Common myeloid progenitor, CD34-positive (primary cell): ENCODE measurements around the gene TMCO4.

Experiments used
- CTCF ChIA-PET: fragments of 350-600 bp; sonication (Branson Sonifier 250); formaldehyde crosslinking; loops from one replicate; lab custom pipeline; 2021; ENCODE audit warnings: antibody characterized with exemption; lab: Charles Lee
- POLR2A ChIA-PET: fragments of 350-600 bp; sonication (Branson Sonifier 250); formaldehyde crosslinking; loops from one replicate; lab custom pipeline; 2021; ENCODE audit warnings: antibody characterized with exemption; lab: Charles Lee
- DNase-seq, 3 donors: peaks; one replicate each; pipeline versions ENCODE4 v3.0.0 to v3.0.0-alpha.2; 2013
- H3K27ac ChIP-seq, 2 experiments: 1 replicate in 1 of 2; 2 replicates in 1 of 2; pipeline ENCODE4 v1.7.0; 2013; ENCODE audit warnings: inconsistent platforms in 2 of 2, low read length in 2 of 2, mild to moderate bottlenecking in 2 of 2, low read depth in 1 of 2, moderate library complexity in 1 of 2; ENCODE audit not compliant: severe bottlenecking in 2 of 2, insufficient read depth in 1 of 2, poor library complexity in 1 of 2
- H3K27me3 ChIP-seq, 5 experiments: replicated peaks in 2 of 5; 1 replicate in 3 of 5; 2 replicates in 2 of 5; pipeline versions ENCODE4 v1.6.1 to v1.7.0; 2013; ENCODE audit warnings: low read length in 4 of 5, mild to moderate bottlenecking in 2 of 5, moderate library complexity in 2 of 5, inconsistent platforms in 1 of 5; ENCODE audit not compliant: insufficient read depth in 5 of 5, control insufficient read depth in 4 of 5
- H3K36me3 ChIP-seq, 4 experiments: 1 replicate in 2 of 4; 2 replicates in 2 of 4; pipeline versions ENCODE4 v1.6.1 to v1.7.0; 2013; ENCODE audit warnings: low read length in 3 of 4, control low read depth in 1 of 4, mild to moderate bottlenecking in 1 of 4; ENCODE audit not compliant: control insufficient read depth in 4 of 4, insufficient read depth in 4 of 4
- H3K4me1 ChIP-seq, 4 experiments: 1 replicate in 3 of 4; 2 replicates in 1 of 4; pipeline versions ENCODE4 v1.6.1 to v1.7.1; 2013; ENCODE audit warnings: low read length in 3 of 4, mild to moderate bottlenecking in 3 of 4, control low read depth in 1 of 4, inconsistent platforms in 1 of 4, moderate library complexity in 1 of 4; ENCODE audit not compliant: control insufficient read depth in 4 of 4, insufficient read depth in 4 of 4; ENCODE audit errors: control extremely low read depth in 1 of 4
- H3K4me3 ChIP-seq, 7 experiments: 1 replicate in 4 of 7; 2 replicates in 3 of 7; pipeline versions ENCODE4 v1.5.1 to v1.7.0; 2013; ENCODE audit warnings: mild to moderate bottlenecking in 7 of 7, low read length in 6 of 7, moderate library complexity in 6 of 7, inconsistent platforms in 2 of 7, low read depth in 2 of 7, control low read depth in 1 of 7; ENCODE audit not compliant: insufficient read depth in 4 of 7, control insufficient read depth in 1 of 7; ENCODE audit errors: extremely low read depth in 1 of 7
- H3K9me3 ChIP-seq, 5 experiments: 1 replicate in 4 of 5; 2 replicates in 1 of 5; pipeline versions ENCODE4 v1.6.1 to v1.7.1; 2013; ENCODE audit warnings: low read length in 4 of 5, mild to moderate bottlenecking in 2 of 5, inconsistent platforms in 1 of 5, low read depth in 1 of 5, moderate library complexity in 1 of 5; ENCODE audit not compliant: control insufficient read depth in 4 of 5, insufficient read depth in 2 of 5; ENCODE audit errors: control extremely low read depth in 1 of 5
- WGBS: methylation state at CpG from one replicate; pipeline ENCODE4 v1.1.5; 2013; ENCODE audit not compliant: insufficient coverage; 5-methylcytosine and 5-hydroxymethylcytosine counted together

The TMCO4 gene

DNA sequence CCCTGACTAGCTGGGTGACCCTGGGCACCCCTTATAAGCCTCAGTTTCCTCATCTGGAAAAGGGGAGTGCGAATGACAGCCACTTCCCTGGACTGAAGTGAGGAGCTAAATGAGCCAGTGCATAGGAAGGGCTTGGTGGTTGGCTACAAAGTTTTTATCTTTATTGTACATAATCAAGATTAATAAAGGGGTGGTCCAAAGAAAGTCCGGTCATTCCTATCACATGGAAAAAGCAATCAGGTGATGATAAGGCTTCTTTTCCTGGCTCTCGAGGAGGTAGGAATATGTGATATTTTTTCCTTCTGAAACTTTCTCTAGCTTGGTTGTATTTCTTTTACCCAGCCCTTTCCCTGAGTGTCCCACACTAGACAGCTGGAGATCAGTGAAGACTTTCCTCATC, 56.5 kb downstream of the TMCO4 start:
- WGBS: no CpG with 5 or more reads among the region's 3 CpGs
- no peak for DNase-seq
- CTCF ChIA-PET: interaction anchor here (1.2 kb wide), 1 partner anchor 11 kb away, joined by 3 read pairs; no protein-coding TSS in a partner anchor

GRCh38 chr1:19739628-19740027, 60.1 kb downstream of the TMCO4 start:
- peaks cover 0 to 57% (median 10%) of the 10 kb centered on the region in 4 experiments for H3K36me3 ChIP-seq
- peaks cover 0 to 7% (median 3%) of the 10 kb centered on the region in 5 experiments for H3K9me3 ChIP-seq
- no peaks in the 10 kb centered on the region for H3K4me1 ChIP-seq
- H3K27me3 ChIP-seq: no peaks in the 10 kb centered on the region
- no CpG with 5 or more reads among the region's 5 CpGs for WGBS
- ChIA-PET CTCF (interaction anchor here (1.2 kb wide), 1 partner anchor 16 kb away, joined by 3 read pairs; no protein-coding TSS in a partner anchor), POLR2A (no interaction called here)
- H3K4me3 ChIP-seq: no peak overlapping the region
- H3K27ac ChIP-seq: no peak overlapping the region
- no peak for DNase-seq

More for the DNA sequence above, 56.5 kb downstream of the TMCO4 start:
- H3K4me1 ChIP-seq: no peaks in the 10 kb centered on the region
- no peak overlapping the region for H3K4me3 ChIP-seq
- H3K27ac ChIP-seq: no peak overlapping the region
- POLR2A ChIA-PET: no interaction called here
- no peaks in the 10 kb centered on the region for H3K27me3 ChIP-seq
- peaks cover 0 to 60% (median 17%) of the 10 kb centered on the region in 4 experiments for H3K36me3 ChIP-seq
- H3K9me3 ChIP-seq: peaks cover 0 to 7% (median 3%) of the 10 kb centered on the region in 5 experiments

DNA sequence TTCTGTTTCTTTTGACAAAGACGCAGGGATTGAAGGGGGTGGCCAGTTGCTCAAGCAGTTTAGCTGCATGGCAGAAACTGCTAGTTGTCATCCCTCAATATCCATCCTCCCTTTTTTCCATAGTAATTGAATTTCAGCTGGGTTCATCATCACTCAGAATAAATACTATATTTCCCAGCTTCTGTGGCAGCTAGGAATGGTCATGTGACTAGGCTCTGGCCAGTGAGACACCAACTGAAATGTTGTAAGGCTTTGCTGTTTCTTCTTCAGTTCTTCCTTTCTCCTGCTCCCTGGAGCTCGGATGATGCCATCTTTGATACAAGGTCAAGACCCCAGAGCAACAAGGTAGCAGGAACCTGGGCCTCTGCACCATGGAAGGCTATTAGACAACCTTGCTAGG, 61.0 kb downstream of the TMCO4 start:
- 100% methylated on average over 2 of the region's 2 CpGs for WGBS
- Histone ChIP-seq H3K27ac (no peak overlapping the region), H3K36me3 (peaks cover 0 to 59% (median 8%) of the 10 kb centered on the region in 4 experiments), H3K4me1 (no peaks in the 10 kb centered on the region), H3K4me3 (no peak overlapping the region), H3K9me3 (peaks cover 0 to 7% (median 3%) of the 10 kb centered on the region in 5 experiments), H3K27me3 (no peaks in the 10 kb centered on the region)
- DNase-seq: no peak
- POLR2A ChIA-PET: no interaction called here
- CTCF ChIA-PET: interaction anchor here (1.1 kb wide), 1 partner anchor 9 kb away, joined by 3 read pairs; no protein-coding TSS in a partner anchor

- ChIA-PET CTCF (interaction anchor here (1.1 kb wide), 1 partner anchor 9 kb away, joined by 3 read pairs; no protein-coding TSS in a partner anchor), POLR2A (no interaction called here)
- H3K36me3 ChIP-seq: peaks cover 0 to 56% (median 9%) of the 10 kb centered on the region in 4 experiments
- H3K4me1 ChIP-seq: no peaks in the 10 kb centered on the region
- H3K27ac ChIP-seq: no peak overlapping the region
- 98% methylated on average over 5 of the region's 5 CpGs for WGBS
- DNase-seq: no peak
- H3K4me3 ChIP-seq: no peak overlapping the region
- no peaks in the 10 kb centered on the region for H3K27me3 ChIP-seq
- peaks cover 0 to 7% (median 3%) of the 10 kb centered on the region in 5 experiments for H3K9me3 ChIP-seq
Measured at GRCh38 chr1:19738076-19738475, 61.6 kb downstream of the TMCO4 start.

DNA sequence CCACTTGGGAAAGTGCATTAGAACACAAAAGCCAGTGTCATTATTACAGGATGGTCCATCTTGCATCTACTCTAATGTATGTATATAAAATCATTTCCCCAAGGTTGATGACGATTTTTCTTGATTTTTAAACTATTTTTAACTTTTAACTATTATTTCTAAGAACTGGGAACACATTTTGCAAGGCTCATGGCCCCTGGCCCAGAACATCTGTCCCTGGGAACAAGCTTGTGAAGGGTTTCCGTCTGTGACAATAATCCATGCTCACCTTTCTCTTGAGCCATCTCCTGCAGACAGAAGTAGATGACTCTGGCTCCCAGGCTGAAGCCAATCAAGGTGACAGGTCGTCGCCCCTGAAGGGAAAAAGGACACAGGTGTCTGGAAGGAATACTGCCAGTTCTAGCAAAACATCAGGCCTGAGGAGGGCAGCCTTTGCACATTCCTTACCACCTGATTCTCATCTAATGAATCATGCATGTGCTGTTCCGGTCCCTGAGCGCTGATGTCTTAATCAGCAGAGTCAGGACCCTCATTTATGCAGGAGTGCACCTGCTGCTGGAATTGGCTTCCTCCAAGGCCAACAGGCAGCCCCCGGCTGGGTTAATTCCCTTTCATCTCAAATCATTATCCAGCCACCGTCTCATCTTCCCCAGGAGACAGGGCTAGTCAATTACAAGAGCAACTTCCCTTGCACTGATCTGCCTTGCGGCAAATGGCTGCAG, 62.5 kb downstream of the TMCO4 start:
- WGBS: 100% methylated on average over 5 of the region's 9 CpGs
- Histone ChIP-seq H3K27ac (no peak overlapping the region), H3K4me3 (no peak overlapping the region), H3K27me3 (no peaks in the 10 kb centered on the region), H3K36me3 (peaks cover 0 to 57% (median 8%) of the 10 kb centered on the region in 4 experiments), H3K4me1 (no peaks in the 10 kb centered on the region), H3K9me3 (peaks cover 0 to 7% (median 3%) of the 10 kb centered on the region in 5 experiments)
- DNase-seq: no peak
- POLR2A ChIA-PET: no interaction called here
- CTCF ChIA-PET: no interaction called here

- Histone ChIP-seq H3K4me1 (no peaks in the 10 kb centered on the region), H3K9me3 (peaks cover 0 to 9% (median 3%) of the 10 kb centered on the region in 5 experiments), H3K36me3 (peaks cover 0 to 63% (median 8%) of the 10 kb centered on the region in 4 experiments), H3K4me3 (no peak overlapping the region), H3K27ac (no peak overlapping the region), H3K27me3 (no peaks in the 10 kb centered on the region)
- no peak for DNase-seq
- ChIA-PET CTCF (no interaction called here), POLR2A (no interaction called here)
- WGBS: 92% methylated on average over 6 of the region's 10 CpGs
Measured at GRCh38 chr1:19735440-19736127, 64.1 kb downstream of the TMCO4 start.
